HCT116 (cell line): Measurements from ENCODE around the gene GPX7. TPM values are rescaled to one million over a fixed set of nuclear protein-coding genes. Genes with fewer than 3 reads are reported as not detected.

Source experiments
- ATAC-seq: fragments of 200-7000 bp; cut with Tn5 transposase; 2 replicates; pipeline ENCODE4 v1.9.1; 2020; ENCODE audit warnings: mild to moderate bottlenecking, moderate library complexity
- BruUV-seq: library from RNA; stranded (reverse); fragments of 400-500 nt; replicated peaks from 2 replicates; lab custom pipeline; 2021; lab: Mats Ljungman, UMichigan
- CTCF ChIA-PET: fragments of 300-600 bp; sonication (Branson Sonifier 250); formaldehyde crosslinking; loops from one replicate; lab custom pipeline; 2021; ENCODE audit warnings: antibody characterized with exemption; lab: Charles Lee
- POLR2A ChIA-PET: fragments of 300-600, 350-600 bp; sonication (Branson Sonifier 250); formaldehyde crosslinking; loops from one replicate; lab custom pipeline; 2021; ENCODE audit warnings: antibody characterized with exemption; lab: Charles Lee
- RAD21 ChIA-PET, 2 experiments: fragments of 300-600 bp; sonication (Branson Sonifier 250); formaldehyde crosslinking; loops; one replicate each; lab custom pipeline; 2023; ENCODE audit warnings: low total read pairs in 2 of 2; ENCODE audit not compliant: uncharacterized antibody in 2 of 2, unreplicated experiment in 2 of 2, low non-redundant PET in 1 of 2; lab: Charles Lee
- DNase-seq: peaks from one replicate; pipeline ENCODE4 v3.0.0-alpha.2; 2010; ENCODE audit warnings: low read depth, low spot score
- H2AFZ ChIP-seq: fragments of 200-600 bp; shearing (Covaris generic), sonication (generic); 2 replicates; pipeline ENCODE4 v1.6.1; 2017; ENCODE audit warnings: low read depth, mixed run types, mixed read lengths, antibody characterized with exemption, low read length; ENCODE audit not compliant: poor library complexity, severe bottlenecking
- H3K27ac ChIP-seq: 2 replicates; pipeline ENCODE4 v1.5.1; 2012; ENCODE audit warnings: low read depth, low read length
- H3K27me3 ChIP-seq: fragments of 200-600 bp; sonication (generic); 2 replicates; pipeline ENCODE4 v1.6.1; 2016; ENCODE audit warnings: mixed run types, low read length, mixed read lengths; ENCODE audit not compliant: insufficient read depth
- H3K36me3 ChIP-seq, 2 experiments: fragments of 200-500 bp in 1 of 2; fragments of 200-600 bp in 1 of 2; sonication (Bioruptor generic) in 1 of 2; sonication (generic) in 1 of 2; 2 replicates each; pipeline versions ENCODE4 v1.5.1 to v1.6.1; 2014 to 2016; ENCODE audit warnings: low read length in 2 of 2, inconsistent platforms in 1 of 2, mixed read lengths in 1 of 2, mixed run types in 1 of 2; ENCODE audit not compliant: insufficient read depth in 2 of 2, control insufficient read depth in 1 of 2
- H3K4me1 ChIP-seq, 2 experiments: fragments of 200-600 bp in 1 of 2; sonication (generic) in 1 of 2; 2 replicates each; pipeline versions ENCODE4 v1.5.1 to v1.6.1; 2012 to 2017; ENCODE audit warnings: low read length in 2 of 2, inconsistent platforms in 1 of 2, mild to moderate bottlenecking in 1 of 2, mixed read lengths in 1 of 2, mixed run types in 1 of 2, moderate library complexity in 1 of 2; ENCODE audit not compliant: insufficient read depth in 2 of 2, control insufficient read depth in 1 of 2
- H3K4me2 ChIP-seq: fragments of 200-600 bp; sonication (generic); 2 replicates; pipeline ENCODE4 v1.6.1; 2017; ENCODE audit warnings: mixed run types, low read length, mixed read lengths
- H3K4me3 ChIP-seq, 2 experiments: fragments of 200-600 bp in 1 of 2; sonication (generic) in 1 of 2; replicated peaks in 1 of 2; 2 replicates each; pipeline ENCODE4 v1.5.1; 2011 to 2016; ENCODE audit warnings: low read length in 2 of 2, control low read depth in 1 of 2, low read depth in 1 of 2, mild to moderate bottlenecking in 1 of 2, mixed read lengths in 1 of 2, mixed run types in 1 of 2
- H3K79me2 ChIP-seq: fragments of 200-600 bp; sonication (generic); 2 replicates; pipeline ENCODE4 v1.6.1; 2017; ENCODE audit warnings: mild to moderate bottlenecking, mixed run types, low read length, moderate library complexity, mixed read lengths; ENCODE audit not compliant: insufficient read depth
- H3K9ac ChIP-seq: fragments of 200-600 bp; sonication (generic); 2 replicates; pipeline ENCODE4 v1.6.1; 2016; ENCODE audit warnings: low read length, mixed read lengths
- H3K9me2 ChIP-seq: fragments of 200-600 bp; sonication (generic), shearing (Covaris generic); 2 replicates; pipeline ENCODE4 v1.6.1; 2017; ENCODE audit warnings: mixed run types, mild to moderate bottlenecking, moderate library complexity; ENCODE audit not compliant: insufficient read depth
- H3K9me3 ChIP-seq, 2 experiments: fragments of 200-500 bp in 1 of 2; fragments of 200-600 bp in 1 of 2; sonication (Bioruptor generic) in 1 of 2; sonication (generic) in 1 of 2; 2 replicates each; pipeline ENCODE4 v1.6.1; 2014 to 2017; ENCODE audit warnings: low read length in 2 of 2, mixed read lengths in 2 of 2, inconsistent platforms in 1 of 2, low read depth in 1 of 2, mild to moderate bottlenecking in 1 of 2, mixed run types in 1 of 2, moderate library complexity in 1 of 2; ENCODE audit not compliant: control insufficient read depth in 1 of 2, insufficient read depth in 1 of 2
- H4K20me1 ChIP-seq: fragments of 200-600 bp; sonication (generic), shearing (Covaris generic); 2 replicates; pipeline ENCODE4 v1.6.1; 2017; ENCODE audit warnings: mixed run types, mild to moderate bottlenecking, moderate library complexity; ENCODE audit not compliant: insufficient read depth
- CBX3 ChIP-seq: IDR thresholded peaks from 2 replicates; pipeline ENCODE4 v1.6.1; 2012; ENCODE audit warnings: low read depth
- EGR1 ChIP-seq: IDR thresholded peaks from 2 replicates; pipeline ENCODE4 v1.6.1; 2012; ENCODE audit warnings: low read depth
- EZH2phosphoT487 ChIP-seq: fragments of 200-600 bp; IDR thresholded peaks from 2 replicates; pipeline ENCODE4 v1.6.1; 2018; ENCODE audit warnings: antibody characterized with exemption, borderline replicate concordance
- JUND ChIP-seq: IDR thresholded peaks from 2 replicates; pipeline ENCODE4 v1.6.1; 2012
- POLR2AphosphoS5 ChIP-seq: IDR thresholded peaks from 2 replicates; pipeline ENCODE4 v1.6.1; 2011; ENCODE audit warnings: mild to moderate bottlenecking, low read depth, low read length, moderate library complexity
- RAD21 ChIP-seq: IDR thresholded peaks from 2 replicates; pipeline ENCODE4 v1.6.1; 2012; ENCODE audit warnings: low read depth, mild to moderate bottlenecking
- SIN3A ChIP-seq: IDR thresholded peaks from 2 replicates; pipeline ENCODE4 v1.6.1; 2012; ENCODE audit warnings: low read depth
- SP1 ChIP-seq: IDR thresholded peaks from 2 replicates; pipeline ENCODE4 v1.6.1; 2012; ENCODE audit warnings: low read depth
- SRF ChIP-seq: IDR thresholded peaks from 2 replicates; pipeline ENCODE4 v1.6.1; 2012; ENCODE audit warnings: low read depth
- TCF7L2 ChIP-seq: IDR thresholded peaks from 2 replicates; pipeline ENCODE4 v1.7.0; 2011; ENCODE audit warnings: borderline replicate concordance, inconsistent platforms; ENCODE audit not compliant: insufficient read depth, insufficient read length; ENCODE audit errors: extremely low read depth
- YY1 ChIP-seq: IDR thresholded peaks from 2 replicates; pipeline ENCODE4 v1.6.1; 2011; ENCODE audit warnings: low read length, low read depth, moderate library complexity, mild to moderate bottlenecking; ENCODE audit not compliant: insufficient replicate concordance; ENCODE audit errors: extremely low read depth
- ZFX ChIP-seq: fragments of 450-650 bp; IDR thresholded peaks from 2 replicates; pipeline ENCODE4 v1.6.1; 2017
- ZNF274 ChIP-seq: fragments of 200-500 bp; sonication (Bioruptor generic); IDR thresholded peaks from 2 replicates; pipeline ENCODE4 v1.6.1; 2014; ENCODE audit warnings: mild to moderate bottlenecking, low read depth, low read length, inconsistent platforms
- intact Hi-C: fragments of 100-400 bp; cut with micrococcal nuclease; formaldehyde crosslinking; loops from 2 replicates; pipeline ENCODE4 v1.10.0; 2022
- total RNA-seq: library from RNA; stranded (reverse); gene quantifications from one replicate; pipeline ENCODE4 v1.2.1, GENCODE V29; 2021; ENCODE audit not compliant: unreplicated experiment
- TF ChIP-seq, protein P1 (sequence below), 3 experiments: fragments of 200-600 bp in 1 of 3; sonication (generic) in 1 of 3; IDR thresholded peaks in 2 of 3; conservative IDR thresholded peaks in 1 of 3; 2 replicates each; pipeline ENCODE4 v1.5.1; 2012 to 2017; ENCODE audit warnings: low read depth in 2 of 3, low read length in 2 of 3, antibody characterized with exemption in 1 of 3, borderline replicate concordance in 1 of 3, control low read depth in 1 of 3, mild to moderate bottlenecking in 1 of 3, mixed read lengths in 1 of 3, mixed run types in 1 of 3, moderate library complexity in 1 of 3; ENCODE audit not compliant: insufficient read depth in 1 of 3
- TF ChIP-seq, protein P2 (sequence below): IDR thresholded peaks from 2 replicates; pipeline ENCODE4 v1.6.1; 2012; ENCODE audit warnings: low read depth
- TF ChIP-seq, protein P3 (sequence below): IDR thresholded peaks from 2 replicates; pipeline ENCODE4 v1.6.1; 2011; ENCODE audit warnings: mild to moderate bottlenecking, low read length, moderate library complexity; ENCODE audit not compliant: insufficient replicate concordance; ENCODE audit errors: extremely low read depth
- TF ChIP-seq, protein P4 (sequence below): IDR thresholded peaks from 2 replicates; pipeline ENCODE4 v1.6.1; 2012

GPX7 gene
- total RNA-seq, 1 experiment from 2014 or later: not detected

DNA sequence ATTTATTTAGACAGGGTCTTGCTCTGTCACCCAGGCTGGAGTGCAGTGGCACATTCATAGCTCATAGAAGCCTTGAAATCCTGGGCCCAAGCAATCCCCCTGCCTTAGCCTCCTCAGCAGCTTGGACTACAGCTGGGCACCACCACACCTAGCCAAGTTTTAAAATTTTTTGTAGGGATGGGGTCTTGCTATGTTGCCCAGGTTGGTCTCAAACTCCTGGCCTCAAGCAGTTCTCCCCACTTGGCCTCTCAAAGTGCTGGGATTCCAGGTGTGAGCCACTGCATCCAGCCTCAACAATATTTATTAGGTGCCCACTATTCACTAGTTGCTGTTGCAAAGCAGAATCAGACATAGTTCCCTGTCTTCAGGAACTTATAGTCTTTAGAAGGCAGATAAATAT, 14.1 kb upstream of the GPX7 start:
- H4K20me1 ChIP-seq: no peaks in the 10 kb centered on the region
- RAD21 ChIA-PET: no interaction called here

More for the DNA sequence above, 14.1 kb upstream of the GPX7 start:
- DNase-seq: no peak
- Histone ChIP-seq H2AFZ (no peak overlapping the region), H3K79me2 (no peaks in the 10 kb centered on the region), H3K27ac (no peak overlapping the region), H3K9me2 (no peaks in the 10 kb centered on the region), H3K4me1 (no peaks in the 10 kb centered on the region), H3K9me3 (no peaks in the 10 kb centered on the region), H3K4me3 (no peak overlapping the region), H3K9ac (no peak overlapping the region), H3K36me3 (no peaks in the 10 kb centered on the region), H3K27me3 (no peaks in the 10 kb centered on the region), H3K4me2 (no peak overlapping the region)
- POLR2A ChIA-PET: no interaction called here
- intact Hi-C loops: no loop called here
- TF ChIP-seq, protein P1, sequence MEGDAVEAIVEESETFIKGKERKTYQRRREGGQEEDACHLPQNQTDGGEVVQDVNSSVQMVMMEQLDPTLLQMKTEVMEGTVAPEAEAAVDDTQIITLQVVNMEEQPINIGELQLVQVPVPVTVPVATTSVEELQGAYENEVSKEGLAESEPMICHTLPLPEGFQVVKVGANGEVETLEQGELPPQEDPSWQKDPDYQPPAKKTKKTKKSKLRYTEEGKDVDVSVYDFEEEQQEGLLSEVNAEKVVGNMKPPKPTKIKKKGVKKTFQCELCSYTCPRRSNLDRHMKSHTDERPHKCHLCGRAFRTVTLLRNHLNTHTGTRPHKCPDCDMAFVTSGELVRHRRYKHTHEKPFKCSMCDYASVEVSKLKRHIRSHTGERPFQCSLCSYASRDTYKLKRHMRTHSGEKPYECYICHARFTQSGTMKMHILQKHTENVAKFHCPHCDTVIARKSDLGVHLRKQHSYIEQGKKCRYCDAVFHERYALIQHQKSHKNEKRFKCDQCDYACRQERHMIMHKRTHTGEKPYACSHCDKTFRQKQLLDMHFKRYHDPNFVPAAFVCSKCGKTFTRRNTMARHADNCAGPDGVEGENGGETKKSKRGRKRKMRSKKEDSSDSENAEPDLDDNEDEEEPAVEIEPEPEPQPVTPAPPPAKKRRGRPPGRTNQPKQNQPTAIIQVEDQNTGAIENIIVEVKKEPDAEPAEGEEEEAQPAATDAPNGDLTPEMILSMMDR (IDR thresholded peaks at IDR 0.05 in 2 of 3, conservative IDR thresholded peaks at IDR 0.05 in 1 of 3; ENCODE audit: borderline replicate concordance in 1 of 3, insufficient read depth in 1 of 3, low read depth in 2 of 3, low read length in 2 of 3): no peak
- no peak for TF ChIP-seq TCF7L2
- TF ChIP-seq CBX3: no peak
- no peak for TF ChIP-seq JUND
- TF ChIP-seq EZH2phosphoT487: no peak
- no peak for TF ChIP-seq SRF
- TF ChIP-seq, protein P2, sequence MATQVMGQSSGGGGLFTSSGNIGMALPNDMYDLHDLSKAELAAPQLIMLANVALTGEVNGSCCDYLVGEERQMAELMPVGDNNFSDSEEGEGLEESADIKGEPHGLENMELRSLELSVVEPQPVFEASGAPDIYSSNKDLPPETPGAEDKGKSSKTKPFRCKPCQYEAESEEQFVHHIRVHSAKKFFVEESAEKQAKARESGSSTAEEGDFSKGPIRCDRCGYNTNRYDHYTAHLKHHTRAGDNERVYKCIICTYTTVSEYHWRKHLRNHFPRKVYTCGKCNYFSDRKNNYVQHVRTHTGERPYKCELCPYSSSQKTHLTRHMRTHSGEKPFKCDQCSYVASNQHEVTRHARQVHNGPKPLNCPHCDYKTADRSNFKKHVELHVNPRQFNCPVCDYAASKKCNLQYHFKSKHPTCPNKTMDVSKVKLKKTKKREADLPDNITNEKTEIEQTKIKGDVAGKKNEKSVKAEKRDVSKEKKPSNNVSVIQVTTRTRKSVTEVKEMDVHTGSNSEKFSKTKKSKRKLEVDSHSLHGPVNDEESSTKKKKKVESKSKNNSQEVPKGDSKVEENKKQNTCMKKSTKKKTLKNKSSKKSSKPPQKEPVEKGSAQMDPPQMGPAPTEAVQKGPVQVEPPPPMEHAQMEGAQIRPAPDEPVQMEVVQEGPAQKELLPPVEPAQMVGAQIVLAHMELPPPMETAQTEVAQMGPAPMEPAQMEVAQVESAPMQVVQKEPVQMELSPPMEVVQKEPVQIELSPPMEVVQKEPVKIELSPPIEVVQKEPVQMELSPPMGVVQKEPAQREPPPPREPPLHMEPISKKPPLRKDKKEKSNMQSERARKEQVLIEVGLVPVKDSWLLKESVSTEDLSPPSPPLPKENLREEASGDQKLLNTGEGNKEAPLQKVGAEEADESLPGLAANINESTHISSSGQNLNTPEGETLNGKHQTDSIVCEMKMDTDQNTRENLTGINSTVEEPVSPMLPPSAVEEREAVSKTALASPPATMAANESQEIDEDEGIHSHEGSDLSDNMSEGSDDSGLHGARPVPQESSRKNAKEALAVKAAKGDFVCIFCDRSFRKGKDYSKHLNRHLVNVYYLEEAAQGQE: no peak
- no peak for TF ChIP-seq ZNF274
- TF ChIP-seq YY1: no peak
- TF ChIP-seq ZFX: no peak
- no peak for TF ChIP-seq POLR2AphosphoS5
- TF ChIP-seq SP1: no peak
- TF ChIP-seq, protein P3, sequence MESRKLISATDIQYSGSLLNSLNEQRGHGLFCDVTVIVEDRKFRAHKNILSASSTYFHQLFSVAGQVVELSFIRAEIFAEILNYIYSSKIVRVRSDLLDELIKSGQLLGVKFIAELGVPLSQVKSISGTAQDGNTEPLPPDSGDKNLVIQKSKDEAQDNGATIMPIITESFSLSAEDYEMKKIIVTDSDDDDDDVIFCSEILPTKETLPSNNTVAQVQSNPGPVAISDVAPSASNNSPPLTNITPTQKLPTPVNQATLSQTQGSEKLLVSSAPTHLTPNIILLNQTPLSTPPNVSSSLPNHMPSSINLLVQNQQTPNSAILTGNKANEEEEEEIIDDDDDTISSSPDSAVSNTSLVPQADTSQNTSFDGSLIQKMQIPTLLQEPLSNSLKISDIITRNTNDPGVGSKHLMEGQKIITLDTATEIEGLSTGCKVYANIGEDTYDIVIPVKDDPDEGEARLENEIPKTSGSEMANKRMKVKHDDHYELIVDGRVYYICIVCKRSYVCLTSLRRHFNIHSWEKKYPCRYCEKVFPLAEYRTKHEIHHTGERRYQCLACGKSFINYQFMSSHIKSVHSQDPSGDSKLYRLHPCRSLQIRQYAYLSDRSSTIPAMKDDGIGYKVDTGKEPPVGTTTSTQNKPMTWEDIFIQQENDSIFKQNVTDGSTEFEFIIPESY: no peak
- TF ChIP-seq SIN3A: no peak
- no peak for TF ChIP-seq EGR1
- TF ChIP-seq, protein P4, sequence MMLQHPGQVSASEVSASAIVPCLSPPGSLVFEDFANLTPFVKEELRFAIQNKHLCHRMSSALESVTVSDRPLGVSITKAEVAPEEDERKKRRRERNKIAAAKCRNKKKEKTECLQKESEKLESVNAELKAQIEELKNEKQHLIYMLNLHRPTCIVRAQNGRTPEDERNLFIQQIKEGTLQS: no peak
- no peak for TF ChIP-seq RAD21
- ATAC-seq: no peak
- BruUV-seq: no TSS peak
- CTCF ChIA-PET: no interaction called here
